Epidermal melanocyte (primary cell): ENCODE results near the gene CIB4.

Experiments
- DNase-seq: peaks from one replicate; pipeline ENCODE4 v3.0.0; 2011; ENCODE audit warnings: low spot score; ENCODE audit not compliant: insufficient read length

The CIB4 gene

GRCh38 chr2:26555246-26556133 lies 85.7 kb downstream of the CIB4 start:
- no peak for DNase-seq

GRCh38 chr2:26552641-26553374 lies 88.4 kb downstream of the CIB4 start:
- DNase-seq = no peak

- no peak for DNase-seq
These were observed 90.7 kb downstream of the CIB4 start for GRCh38 chr2:26550276-26551015.

DNA sequence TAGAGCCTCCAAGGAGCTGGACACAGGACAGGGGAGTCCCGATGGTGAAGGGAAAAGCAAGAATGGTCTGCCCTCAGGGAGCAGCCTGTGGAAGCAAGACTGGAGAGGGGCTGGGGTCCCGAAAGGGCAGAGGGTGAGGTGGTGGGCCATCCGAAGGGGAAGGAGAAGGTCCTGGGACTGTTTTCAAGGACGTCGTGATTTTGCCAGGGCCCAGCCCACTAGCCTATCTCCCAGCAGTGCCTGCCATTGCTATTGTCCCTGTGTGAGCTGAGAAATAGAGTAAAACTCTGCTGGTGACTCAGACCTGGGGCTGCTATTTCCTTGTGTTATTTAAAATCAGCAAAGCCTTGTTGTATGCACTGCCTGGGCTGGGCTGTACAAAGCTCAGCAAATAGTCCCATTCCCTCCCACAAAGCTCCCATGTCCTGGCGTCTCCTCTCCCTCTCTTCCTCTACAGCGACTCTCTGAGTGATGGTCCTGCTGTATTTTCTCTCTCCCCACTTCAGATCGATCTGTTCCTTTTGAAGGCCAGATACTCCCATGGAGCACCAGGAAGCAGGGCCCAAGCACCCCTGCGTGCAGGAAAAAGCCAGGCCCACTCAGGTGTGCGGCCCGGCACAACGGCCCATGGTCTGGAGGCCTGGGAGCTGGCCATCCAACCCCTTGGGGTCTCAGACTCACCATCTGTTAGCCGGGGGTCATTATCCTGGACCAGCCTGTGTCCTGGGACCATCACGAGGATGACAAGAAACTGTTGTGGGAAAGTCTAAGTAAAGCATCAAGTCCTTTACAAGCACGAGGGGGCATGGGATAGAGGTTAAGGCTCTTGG lies 98.3 kb downstream of the CIB4 start:
- no peak for DNase-seq

DNA sequence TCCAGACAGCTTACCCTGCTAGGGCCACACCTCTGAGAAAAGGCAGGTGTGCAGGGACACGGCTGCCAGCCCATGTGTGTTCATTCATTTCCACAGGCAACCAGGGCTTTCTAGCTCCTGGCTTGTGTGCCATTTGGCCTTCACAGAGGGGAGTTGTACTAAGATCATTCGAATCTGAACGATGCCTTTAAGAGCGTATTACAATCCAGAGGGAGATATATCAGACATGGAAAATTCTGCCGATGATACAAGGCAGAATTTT lies 99.0 kb downstream of the CIB4 start:
- DNase-seq = no peak

GRCh38 chr2:26541401-26542193 lies 99.6 kb downstream of the CIB4 start:
- DNase-seq = no peak

- DNase-seq = no peak
These were observed 100.2 kb downstream of the CIB4 start for GRCh38 chr2:26540961-26541360.

- no peak for DNase-seq
These were observed 100.9 kb downstream of the CIB4 start for GRCh38 chr2:26540306-26540705.

DNA sequence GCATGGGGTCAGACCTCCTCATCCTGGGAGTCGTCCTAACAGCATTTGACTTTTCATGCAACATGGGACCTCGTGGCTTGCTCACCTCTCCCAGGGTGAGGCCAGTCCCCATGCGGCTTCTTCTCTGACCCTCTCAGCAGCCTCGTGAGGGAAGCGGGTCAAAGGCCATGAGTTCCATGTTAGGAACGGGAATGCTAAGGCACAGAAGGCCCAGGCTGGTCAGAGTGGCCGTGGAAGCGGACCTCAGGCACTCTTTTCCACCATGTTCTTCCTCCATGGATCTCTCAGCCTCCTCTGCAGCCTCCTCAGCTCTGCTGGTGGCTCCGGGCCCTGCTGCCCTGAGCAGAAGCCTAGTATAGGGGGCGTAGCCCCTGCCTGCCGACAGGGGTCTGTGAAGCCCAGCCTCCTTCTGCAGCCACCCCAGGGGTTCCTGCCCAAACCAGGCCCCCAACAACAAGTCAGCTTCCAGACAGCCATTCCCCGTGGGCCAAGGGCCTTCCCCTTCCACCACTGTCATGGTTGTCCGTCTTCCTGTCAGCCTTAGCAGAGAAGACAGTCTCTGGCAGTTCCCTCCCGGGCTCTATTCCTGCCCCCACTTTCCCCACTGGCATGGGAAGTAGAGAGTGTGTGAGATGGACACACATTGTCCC lies 103.2 kb downstream of the CIB4 start:
- DNase-seq = no peak

- no peak for DNase-seq
These were observed 103.9 kb downstream of the CIB4 start for GRCh38 chr2:26537069-26537825.

GRCh38 chr2:26536371-26537068 lies 104.6 kb downstream of the CIB4 start:
- no peak for DNase-seq

GRCh38 chr2:26535663-26536275 lies 105.4 kb downstream of the CIB4 start:
- DNase-seq = no peak

DNA sequence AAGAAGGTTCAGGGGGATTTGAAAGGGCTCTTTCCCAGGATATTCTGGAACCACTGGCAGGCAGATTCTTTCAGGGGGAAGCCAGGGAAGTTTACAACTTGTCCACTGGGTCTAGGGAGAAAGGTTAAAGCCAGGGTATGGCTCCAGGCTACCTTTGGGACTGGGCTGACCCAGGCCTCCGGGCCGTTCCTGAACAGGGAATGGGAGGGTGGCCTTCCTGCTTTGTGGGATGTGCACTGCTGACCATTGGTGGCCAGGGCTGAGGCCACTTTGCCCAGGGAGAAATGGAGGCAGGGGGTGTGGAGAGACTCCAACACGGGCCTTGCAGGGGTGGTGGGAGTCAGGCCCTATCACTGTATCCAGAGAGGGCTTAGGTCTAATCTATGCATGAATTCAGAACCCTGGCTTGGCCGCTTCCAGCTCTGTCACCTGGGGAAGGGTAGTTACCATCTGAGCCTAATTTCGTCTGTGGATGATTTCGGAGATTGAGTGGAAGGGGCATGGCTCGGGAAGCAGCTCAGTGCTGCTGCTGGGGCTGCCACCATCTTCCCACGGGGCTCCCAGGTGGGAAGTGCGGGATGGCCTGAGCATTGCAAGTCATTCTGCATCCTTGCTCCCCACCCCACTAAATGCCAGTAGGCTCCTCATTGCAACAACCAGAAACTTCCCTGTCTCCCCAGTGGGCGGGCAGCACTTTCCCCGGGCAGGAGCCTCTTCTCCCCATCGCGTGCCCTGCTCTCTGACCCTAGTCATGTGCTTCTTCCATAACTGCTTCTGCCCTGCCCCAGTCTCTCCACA lies 106.1 kb downstream of the CIB4 start:
- DNase-seq = no peak

DNA sequence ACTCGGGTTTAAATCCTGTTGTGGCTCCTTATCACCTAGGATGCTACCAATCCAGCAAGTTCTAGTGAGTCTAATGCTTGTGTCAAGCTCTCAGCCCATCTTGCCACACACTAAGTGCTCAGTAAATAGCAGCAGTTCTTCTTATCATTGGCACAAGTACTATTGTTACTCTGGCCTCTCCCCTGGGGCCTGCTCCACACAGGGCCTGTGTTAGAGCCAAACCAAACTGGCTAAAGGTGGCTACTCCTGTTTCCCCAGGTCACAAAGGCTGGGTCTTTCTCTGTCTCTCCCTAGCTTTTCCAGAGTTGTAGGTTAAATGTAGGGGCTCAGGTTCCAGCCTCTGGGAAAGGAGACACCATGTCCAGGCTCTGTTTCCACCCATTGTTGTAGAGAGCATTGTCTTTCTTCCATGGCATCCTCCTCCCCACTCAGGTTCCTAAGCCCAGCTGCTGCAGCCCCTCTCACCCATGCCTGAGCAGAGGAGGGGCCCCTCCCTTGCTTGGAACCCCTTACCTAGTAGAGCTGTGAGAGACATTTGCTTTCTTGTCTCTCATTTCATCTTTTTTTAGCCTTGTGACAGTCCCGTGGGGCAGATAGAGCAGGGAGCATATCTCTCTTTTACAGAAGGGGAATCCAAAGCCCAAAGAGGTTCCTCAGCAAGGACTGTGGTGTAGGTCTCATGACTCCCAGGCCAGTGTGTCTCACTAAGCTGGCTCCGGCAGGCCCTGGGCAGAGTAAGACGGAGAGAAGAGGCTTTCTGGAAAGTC lies 106.9 kb downstream of the CIB4 start:
- no peak for DNase-seq

- DNase-seq = no peak
These were observed 107.5 kb downstream of the CIB4 start for GRCh38 chr2:26533661-26534060.
